Type B pancreatic cell (in vitro differentiated cells): ENCODE data around the gene NBEA. TPM values are rescaled to one million over a fixed set of nuclear protein-coding genes. Genes with fewer than 3 reads are reported as not detected.
A peak's percentile ranks its signal among the peaks of the same experiment; 100 is the strongest.
"Not testable (repeated sequence)": the region's sequence is repeated elsewhere in the genome, so short reads cannot be mapped to it uniquely, and the experiment has no call there.

ENCODE experiments used
- DNase-seq: peaks from one replicate; pipeline ENCODE4 v3.0.0; 2021; ENCODE audit warnings: mixed read lengths; ENCODE audit not compliant: unreplicated experiment; ENCODE audit errors: extremely low spot score
- H3K27ac Mint-ChIP-seq: 2 replicates; pipeline ENCODE4 v1.8.0; 2021; ENCODE audit warnings: mild to moderate bottlenecking, mixed read lengths
- H3K27me3 Mint-ChIP-seq: 2 replicates; pipeline ENCODE4 v1.8.0; 2021; ENCODE audit warnings: mixed read lengths
- H3K36me3 Mint-ChIP-seq: 2 replicates; pipeline ENCODE4 v1.8.0; 2021; ENCODE audit warnings: mixed read lengths
- H3K4me1 Mint-ChIP-seq: one replicate; pipeline ENCODE4 v1.8.0; 2021; ENCODE audit warnings: mixed read lengths; ENCODE audit not compliant: unreplicated experiment
- H3K4me3 Mint-ChIP-seq: 2 replicates; pipeline ENCODE4 v1.8.0; 2021; ENCODE audit warnings: mild to moderate bottlenecking, mixed read lengths
- H3K9me3 Mint-ChIP-seq: 2 replicates; pipeline ENCODE4 v1.8.0; 2021; ENCODE audit warnings: mixed read lengths
- total RNA-seq: library from RNA; stranded (reverse); gene quantifications from 2 replicates; pipeline ENCODE4 v1.2.1, GENCODE V29; 2021; ENCODE audit warnings: low replicate concordance
- TF ChIP-seq, protein P1 (sequence below): fragments of 200-600 bp; sonication (generic); conservative IDR thresholded peaks from 2 replicates; pipeline ENCODE4 v1.5.0; 2021; ENCODE audit warnings: antibody characterized with exemption, mild to moderate bottlenecking

NBEA gene
- total RNA-seq, 1 donor from 2014 or later = 20.8 TPM

DNA sequence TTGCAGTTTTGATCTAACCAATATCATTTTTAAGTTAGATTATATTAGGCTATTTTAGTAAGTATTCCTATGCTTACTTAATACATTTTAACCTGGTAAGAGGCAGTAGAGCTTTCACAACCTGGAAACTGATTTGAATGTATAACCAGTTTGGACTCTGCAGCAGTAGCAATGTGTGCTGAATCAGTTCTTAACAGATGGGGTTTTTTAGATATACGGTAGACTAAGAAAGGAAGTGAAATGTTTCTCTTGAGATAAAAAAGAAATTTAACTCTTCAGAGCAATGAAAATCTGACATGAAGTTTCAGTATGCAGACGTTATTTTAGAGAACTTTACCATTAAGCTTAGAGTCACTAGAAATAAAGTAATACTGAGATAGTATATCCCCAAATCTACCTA lies 2.7 kb downstream of the NBEA start:
- Mint-ChIP-seq H3K4me3 (peak overlapping the region; percentile 93), H3K36me3 (no peaks in the 10 kb centered on the region), H3K27me3 (peaks cover 39% of the 10 kb centered on the region), H3K9me3 (no peaks in the 10 kb centered on the region), H3K27ac (no peak overlapping the region), H3K4me1 (peaks cover 17% of the 10 kb centered on the region)
- DNase-seq = no peak
- TF ChIP-seq, protein P1, sequence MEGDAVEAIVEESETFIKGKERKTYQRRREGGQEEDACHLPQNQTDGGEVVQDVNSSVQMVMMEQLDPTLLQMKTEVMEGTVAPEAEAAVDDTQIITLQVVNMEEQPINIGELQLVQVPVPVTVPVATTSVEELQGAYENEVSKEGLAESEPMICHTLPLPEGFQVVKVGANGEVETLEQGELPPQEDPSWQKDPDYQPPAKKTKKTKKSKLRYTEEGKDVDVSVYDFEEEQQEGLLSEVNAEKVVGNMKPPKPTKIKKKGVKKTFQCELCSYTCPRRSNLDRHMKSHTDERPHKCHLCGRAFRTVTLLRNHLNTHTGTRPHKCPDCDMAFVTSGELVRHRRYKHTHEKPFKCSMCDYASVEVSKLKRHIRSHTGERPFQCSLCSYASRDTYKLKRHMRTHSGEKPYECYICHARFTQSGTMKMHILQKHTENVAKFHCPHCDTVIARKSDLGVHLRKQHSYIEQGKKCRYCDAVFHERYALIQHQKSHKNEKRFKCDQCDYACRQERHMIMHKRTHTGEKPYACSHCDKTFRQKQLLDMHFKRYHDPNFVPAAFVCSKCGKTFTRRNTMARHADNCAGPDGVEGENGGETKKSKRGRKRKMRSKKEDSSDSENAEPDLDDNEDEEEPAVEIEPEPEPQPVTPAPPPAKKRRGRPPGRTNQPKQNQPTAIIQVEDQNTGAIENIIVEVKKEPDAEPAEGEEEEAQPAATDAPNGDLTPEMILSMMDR = no peak

DNA sequence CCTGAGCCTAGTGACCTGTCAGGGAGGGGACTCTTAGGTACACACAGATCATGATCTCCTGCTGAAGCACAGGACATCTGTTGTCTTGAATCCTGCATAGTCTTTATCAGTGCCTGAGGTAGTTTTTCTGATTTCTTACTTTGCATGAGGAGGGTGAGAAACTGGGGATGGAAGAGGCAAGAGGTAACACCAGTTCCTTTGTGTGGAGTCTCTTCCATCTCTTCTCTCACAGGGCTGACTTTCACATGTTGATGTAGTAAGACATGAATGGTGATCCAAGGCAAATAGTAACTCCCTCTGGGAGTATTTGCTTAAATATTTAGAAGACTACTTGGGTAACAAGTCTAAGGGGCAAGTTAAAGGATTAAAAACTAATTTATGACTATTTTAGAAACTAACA lies 9.5 kb downstream of the NBEA start:
- TF ChIP-seq, protein P1 = no peak
- DNase-seq = no peak
- no peaks in the 10 kb centered on the region for H3K4me1 Mint-ChIP-seq
- peaks cover 4% of the 10 kb centered on the region for H3K9me3 Mint-ChIP-seq
- peaks cover 4% of the 10 kb centered on the region for H3K36me3 Mint-ChIP-seq
- H3K27me3 Mint-ChIP-seq = no peaks in the 10 kb centered on the region
- no peak overlapping the region for H3K4me3 Mint-ChIP-seq
- H3K27ac Mint-ChIP-seq = peak overlapping the region; percentile 48

DNA sequence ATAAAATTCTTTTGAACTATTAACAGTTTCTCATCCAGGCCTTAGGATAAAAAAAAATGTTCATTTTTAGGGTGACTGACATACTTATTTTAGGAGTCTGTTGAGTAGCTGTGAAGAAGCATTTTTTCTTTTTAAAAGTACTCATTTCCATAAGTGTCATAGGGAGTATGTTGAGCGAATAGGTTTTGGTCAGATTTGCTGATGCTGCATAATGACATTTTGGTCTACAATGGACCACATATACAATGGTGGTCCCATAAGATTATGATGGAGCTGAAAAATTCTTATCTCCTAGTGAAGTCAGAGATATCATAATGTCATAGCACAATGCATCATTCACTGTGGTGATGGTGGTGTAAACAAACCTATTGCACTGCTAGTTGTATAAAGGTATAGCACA lies 17.4 kb downstream of the NBEA start:
- H3K36me3 Mint-ChIP-seq = no peaks in the 10 kb centered on the region
- no peaks in the 10 kb centered on the region for H3K4me1 Mint-ChIP-seq
- H3K27me3 Mint-ChIP-seq = no peaks in the 10 kb centered on the region
- TF ChIP-seq, protein P1 = no peak
- no peak overlapping the region for H3K27ac Mint-ChIP-seq
- H3K4me3 Mint-ChIP-seq = no peak overlapping the region
- DNase-seq = no peak
- H3K9me3 Mint-ChIP-seq = peaks cover under 1% of the 10 kb centered on the region

DNA sequence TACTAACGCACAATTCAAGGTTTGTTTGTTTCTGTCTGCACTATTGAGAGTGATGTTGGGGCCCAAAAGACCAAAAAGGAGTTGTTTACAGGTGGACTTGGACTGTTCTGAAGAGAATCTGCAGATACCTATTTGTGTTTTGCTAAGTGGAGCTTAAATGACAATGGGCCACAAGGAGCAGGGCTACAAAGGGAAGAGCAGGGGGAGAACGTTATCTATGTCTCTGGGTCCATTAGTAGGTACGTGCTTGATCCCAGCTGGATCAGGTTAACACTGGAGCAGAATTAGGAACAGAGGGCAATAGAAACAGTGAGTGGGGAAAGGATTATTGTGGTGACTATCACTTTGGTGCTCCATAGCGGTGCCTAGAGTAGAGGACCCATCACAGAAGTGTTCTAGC lies 22.5 kb downstream of the NBEA start:
- H3K4me1 Mint-ChIP-seq = no peaks in the 10 kb centered on the region
- TF ChIP-seq, protein P1 = no peak
- H3K36me3 Mint-ChIP-seq = no peaks in the 10 kb centered on the region
- H3K27ac Mint-ChIP-seq = no peak overlapping the region
- no peaks in the 10 kb centered on the region for H3K27me3 Mint-ChIP-seq
- DNase-seq = no peak
- no peaks in the 10 kb centered on the region for H3K9me3 Mint-ChIP-seq
- H3K4me3 Mint-ChIP-seq = no peak overlapping the region

DNA sequence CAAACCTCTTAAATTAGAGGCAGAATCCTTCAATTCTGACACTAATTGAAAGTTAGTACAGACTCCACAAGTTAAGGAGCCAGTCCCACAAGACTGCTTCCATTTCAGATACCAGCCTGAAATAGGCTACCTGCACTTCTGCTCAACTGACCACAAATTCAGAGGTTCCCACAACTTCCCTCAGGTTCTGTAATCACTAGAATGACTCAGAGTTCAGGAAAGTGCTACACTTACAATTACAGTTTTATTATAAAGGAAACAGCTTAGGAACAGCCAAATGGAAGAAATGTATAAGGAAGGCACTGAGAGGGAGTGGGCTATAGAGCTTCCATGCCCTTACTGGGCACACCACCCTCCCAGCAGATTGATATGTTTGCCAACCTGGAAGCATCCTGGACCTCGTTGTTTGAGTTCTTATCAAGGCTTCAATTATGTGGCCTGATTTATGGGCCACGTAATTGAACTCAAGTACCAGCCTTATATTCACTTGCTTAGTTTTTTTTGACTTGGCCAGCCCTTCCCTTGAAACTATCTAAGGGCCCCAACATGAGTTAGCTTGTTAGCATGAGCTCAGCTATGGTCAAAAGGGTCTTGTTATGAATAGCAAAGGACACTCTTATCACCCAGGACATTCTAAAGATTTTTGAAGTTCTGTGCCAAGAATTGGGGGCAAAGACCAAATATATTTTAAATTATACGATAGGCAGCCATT lies 25.9 kb downstream of the NBEA start:
- Mint-ChIP-seq H3K36me3 (peaks cover 6% of the 10 kb centered on the region), H3K4me1 (no peaks in the 10 kb centered on the region), H3K27me3 (no peaks in the 10 kb centered on the region), H3K9me3 (no peaks in the 10 kb centered on the region), H3K4me3 (no peak overlapping the region), H3K27ac (no peak overlapping the region)
- DNase-seq = no peak
- TF ChIP-seq, protein P1 = no peak

DNA sequence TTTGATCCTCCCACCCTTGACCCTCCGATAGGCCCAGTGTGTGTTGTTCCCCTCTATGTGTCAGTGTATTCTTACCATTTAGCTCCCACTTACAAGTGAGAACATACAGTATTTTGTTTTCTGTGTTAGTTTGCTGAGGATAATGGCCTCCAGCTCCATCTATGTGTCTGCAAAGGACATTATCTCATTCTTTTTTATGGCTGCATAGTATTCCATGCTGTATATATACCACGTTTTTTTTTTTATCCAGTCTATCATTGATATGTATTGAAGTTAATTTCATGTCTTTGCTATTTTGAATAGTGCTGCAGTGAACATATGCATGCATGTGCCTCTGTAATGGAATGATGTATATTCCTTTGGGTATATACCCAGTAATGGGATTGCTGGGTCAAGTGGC lies 27.5 kb downstream of the NBEA start:
- H3K27ac Mint-ChIP-seq, H3K4me1 Mint-ChIP-seq, DNase-seq, H3K27me3 Mint-ChIP-seq, H3K9me3 Mint-ChIP-seq, H3K36me3 Mint-ChIP-seq, H3K4me3 Mint-ChIP-seq: not testable (repeated sequence)
